LNCAP (cell line): ENCODE measurements around the gene TMED8.

Experiments used
- TF ChIP-seq, protein P1 (sequence below): fragments of 450-650 bp; IDR thresholded peaks from 2 replicates; pipeline ENCODE4 v1.5.1; 2017; ENCODE audit warnings: mild to moderate bottlenecking

The TMED8 gene

GRCh38 chr14:77324816-77325745 lies 51.8 kb downstream of the TMED8 start:
- TF ChIP-seq, protein P1, sequence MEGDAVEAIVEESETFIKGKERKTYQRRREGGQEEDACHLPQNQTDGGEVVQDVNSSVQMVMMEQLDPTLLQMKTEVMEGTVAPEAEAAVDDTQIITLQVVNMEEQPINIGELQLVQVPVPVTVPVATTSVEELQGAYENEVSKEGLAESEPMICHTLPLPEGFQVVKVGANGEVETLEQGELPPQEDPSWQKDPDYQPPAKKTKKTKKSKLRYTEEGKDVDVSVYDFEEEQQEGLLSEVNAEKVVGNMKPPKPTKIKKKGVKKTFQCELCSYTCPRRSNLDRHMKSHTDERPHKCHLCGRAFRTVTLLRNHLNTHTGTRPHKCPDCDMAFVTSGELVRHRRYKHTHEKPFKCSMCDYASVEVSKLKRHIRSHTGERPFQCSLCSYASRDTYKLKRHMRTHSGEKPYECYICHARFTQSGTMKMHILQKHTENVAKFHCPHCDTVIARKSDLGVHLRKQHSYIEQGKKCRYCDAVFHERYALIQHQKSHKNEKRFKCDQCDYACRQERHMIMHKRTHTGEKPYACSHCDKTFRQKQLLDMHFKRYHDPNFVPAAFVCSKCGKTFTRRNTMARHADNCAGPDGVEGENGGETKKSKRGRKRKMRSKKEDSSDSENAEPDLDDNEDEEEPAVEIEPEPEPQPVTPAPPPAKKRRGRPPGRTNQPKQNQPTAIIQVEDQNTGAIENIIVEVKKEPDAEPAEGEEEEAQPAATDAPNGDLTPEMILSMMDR: no peak

GRCh38 chr14:77324289-77324688 lies 52.6 kb downstream of the TMED8 start:
- TF ChIP-seq, protein P1: no peak

DNA sequence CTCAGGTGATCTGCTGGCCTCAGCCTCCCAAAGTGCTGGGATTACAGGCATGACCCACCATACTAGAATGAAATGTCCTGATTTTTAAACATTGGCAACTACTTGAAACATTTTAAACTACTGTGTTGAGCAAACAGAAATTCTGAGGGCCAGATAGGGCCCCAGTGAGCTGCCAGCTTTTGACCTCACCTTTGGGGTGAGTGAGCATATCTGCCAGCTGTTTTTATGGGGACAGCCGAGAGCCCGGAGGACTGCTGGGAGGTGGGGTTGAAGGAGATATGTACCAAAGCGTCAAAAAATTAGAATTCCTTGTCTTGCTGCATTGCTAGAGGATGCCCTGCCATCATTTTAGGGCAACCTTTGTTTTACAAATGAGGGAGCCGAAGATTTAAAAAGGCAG lies 53.3 kb downstream of the TMED8 start:
- TF ChIP-seq, protein P1: no peak

- TF ChIP-seq, protein P1: no peak
Observed at GRCh38 chr14:77322951-77323350, 53.9 kb downstream of the TMED8 start.

- TF ChIP-seq, protein P1: no peak
Observed at GRCh38 chr14:77322250-77322902, 54.5 kb downstream of the TMED8 start.

GRCh38 chr14:77320238-77320935 lies 56.5 kb downstream of the TMED8 start, which contains the start of gene POMT2:
Gene POMT2, minus strand, starts transcription at chr14:77320883. Its CDS starts 202 bp downstream, at chr14:77320681.
- TF ChIP-seq, protein P1: peak; percentile 42; the same call in 1 of the 2 replicates

DNA sequence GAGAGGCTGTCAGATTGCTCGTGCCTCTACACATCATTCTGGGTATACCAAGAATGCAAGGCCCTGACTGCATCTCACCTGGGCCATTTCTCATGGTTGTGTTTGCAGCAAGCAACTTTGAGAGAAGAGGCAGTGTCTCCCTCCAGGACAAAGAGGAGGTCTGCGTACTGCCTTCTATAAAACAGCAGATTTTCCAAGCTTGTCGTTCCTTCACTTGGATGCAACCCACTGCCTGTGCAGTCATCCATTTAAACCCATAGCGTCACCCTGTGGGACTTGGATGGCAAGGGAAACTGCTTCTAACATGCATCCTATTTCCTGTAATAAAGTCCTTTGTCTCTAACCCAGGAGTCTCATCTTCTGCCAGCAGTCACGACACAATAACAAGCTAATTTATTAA lies 57.5 kb downstream of the TMED8 start:
- TF ChIP-seq, protein P1: no peak
